HepG2 (cell line): Measurements from ENCODE around the gene DYNC2LI1. TPM values are rescaled to one million over a fixed set of nuclear protein-coding genes. Genes with fewer than 3 reads are reported as not detected.

Source experiments
- ARHGAP35 ChIP-seq: sonication (generic); formaldehyde crosslinking; IDR thresholded peaks from 2 replicates; pipeline ENCODE4 v1.9.0; 2022; ENCODE audit warnings: mild to moderate bottlenecking, inconsistent platforms, moderate library complexity, missing genetic modification reagents, borderline replicate concordance
- BHLHE40 ChIP-seq: IDR thresholded peaks from 2 replicates; pipeline ENCODE4 v1.6.1; 2011; ENCODE audit warnings: low read length, improper control_type of control experiment
- CENPT ChIP-seq: sonication (generic); formaldehyde crosslinking; IDR thresholded peaks from 2 replicates; pipeline ENCODE4 v1.8.0; 2022; ENCODE audit warnings: low read depth, mild to moderate bottlenecking, moderate library complexity, missing genetic modification reagents
- EED ChIP-seq: sonication (generic); formaldehyde crosslinking; IDR thresholded peaks from 2 replicates; pipeline ENCODE4 v1.5.0; 2020; ENCODE audit warnings: mild to moderate bottlenecking, missing genetic modification reagents
- ELF4 ChIP-seq: sonication (generic); formaldehyde crosslinking; IDR thresholded peaks from 2 replicates; pipeline ENCODE4 v1.5.0; 2020; ENCODE audit warnings: missing genetic modification reagents, mild to moderate bottlenecking, moderate library complexity, borderline replicate concordance
- FOXO1 ChIP-seq: sonication (generic); formaldehyde crosslinking; IDR thresholded peaks from 2 replicates; pipeline ENCODE4 v1.4.0; 2020; ENCODE audit warnings: missing genetic modification reagents
- GTF2F1 ChIP-seq: fragments of 150-350 bp; IDR thresholded peaks from 2 replicates; pipeline ENCODE4 v1.6.1; 2014; ENCODE audit warnings: low read length
- HDAC2 ChIP-seq: sonication (generic); formaldehyde crosslinking; IDR thresholded peaks from 2 replicates; pipeline ENCODE4 v1.4.0; 2020; ENCODE audit warnings: missing genetic modification reagents
- HOXA9 ChIP-seq: sonication (generic); formaldehyde crosslinking; IDR thresholded peaks from 2 replicates; pipeline ENCODE4 v1.8.1; 2022; ENCODE audit warnings: missing genetic modification reagents, mild to moderate bottlenecking, moderate library complexity, borderline replicate concordance
- MAFK ChIP-seq, 2 experiments: IDR thresholded peaks in 1 of 2; conservative IDR thresholded peaks in 1 of 2; 2 replicates each; pipeline ENCODE4 v1.6.1; 2011; ENCODE audit warnings: improper control_type of control experiment in 2 of 2, low read length in 2 of 2
- PHB2 ChIP-seq: fragments of 450-650 bp; IDR thresholded peaks from 2 replicates; pipeline ENCODE4 v1.6.1; 2018; ENCODE audit not compliant: partially characterized antibody
- U2AF1 ChIP-seq: fragments of 200-400 bp; formaldehyde crosslinking; optimal IDR thresholded peaks from 2 replicates; pipeline ENCODE3; 2017; ENCODE audit warnings: mild to moderate bottlenecking, low read depth, low read length
- ZNF326 ChIP-seq: sonication (generic); formaldehyde crosslinking; IDR thresholded peaks from 2 replicates; pipeline ENCODE4 v1.4.0; 2020; ENCODE audit warnings: missing genetic modification reagents, borderline replicate concordance
- ZNF335 ChIP-seq: sonication (generic); formaldehyde crosslinking; IDR thresholded peaks from 2 replicates; pipeline ENCODE4 v1.4.0; 2020; ENCODE audit warnings: missing genetic modification reagents
- ZNF589 ChIP-seq: sonication (generic); formaldehyde crosslinking; conservative IDR thresholded peaks from 2 replicates; pipeline ENCODE4 v1.8.0; 2022; ENCODE audit warnings: mild to moderate bottlenecking, moderate library complexity, missing genetic modification reagents
- ZNF709 ChIP-seq: sonication (generic); formaldehyde crosslinking; IDR thresholded peaks from 2 replicates; pipeline ENCODE4 v1.5.0; 2020; ENCODE audit warnings: mild to moderate bottlenecking, missing genetic modification reagents
- ZNF777 ChIP-seq: sonication (generic); formaldehyde crosslinking; IDR thresholded peaks from 2 replicates; pipeline ENCODE4 v1.4.0; 2020; ENCODE audit warnings: missing genetic modification reagents
- ZNF83 ChIP-seq: sonication (generic); formaldehyde crosslinking; IDR thresholded peaks from 2 replicates; pipeline ENCODE4 v1.4.0; 2020; ENCODE audit warnings: missing genetic modification reagents, mild to moderate bottlenecking, borderline replicate concordance
- ZSCAN9 ChIP-seq: IDR thresholded peaks from 2 replicates; pipeline ENCODE4 v1.6.1; 2016; ENCODE audit warnings: borderline replicate concordance
- polyA plus RNA-seq, 8 experiments: library from polyadenylated mRNA; depleted of rRNA in 3 of 8; stranded (reverse) in 7 of 8; unstranded in 1 of 8; fragments of >200 nt; fragmentation: Illumina TruSeq in 4 of 8; extraction: Trizol in 4 of 8; gene quantifications; 2 replicates each; pipeline versions ENCODE4 v1.2.1 to v1.2.3, GENCODE V29; 2011 to 2016; ENCODE audit warnings: low read depth in 4 of 8, missing spikeins in 1 of 8, mixed read lengths in 1 of 8; ENCODE audit not compliant: insufficient read depth in 1 of 8
- total RNA-seq, 5 experiments: library from RNA; depleted of rRNA; stranded (reverse); fragments of >200 nt; fragmentation: Illumina TruSeq; extraction: Trizol; gene quantifications; 2 replicates each; pipeline ENCODE4 v1.2.3, GENCODE V29; 2016; ENCODE audit warnings: low read depth in 1 of 5
- TF ChIP-seq, protein P1 (sequence below): sonication (generic); formaldehyde crosslinking; IDR thresholded peaks from 2 replicates; pipeline ENCODE4 v1.4.0; 2020; ENCODE audit warnings: low read depth, missing genetic modification reagents
- TF ChIP-seq, protein P2 (sequence below): sonication (generic); formaldehyde crosslinking; IDR thresholded peaks from 2 replicates; pipeline ENCODE4 v1.5.0; 2020; ENCODE audit warnings: missing genetic modification reagents
- TF ChIP-seq, protein P3 (sequence below): sonication (generic); formaldehyde crosslinking; IDR thresholded peaks from 2 replicates; pipeline ENCODE4 v1.5.1; 2020; ENCODE audit warnings: mild to moderate bottlenecking, moderate library complexity, missing genetic modification reagents
- TF ChIP-seq, protein P4 (sequence below): IDR thresholded peaks from 2 replicates; pipeline ENCODE4 v1.6.1; 2016

DYNC2LI1 gene
- total and polyA plus RNA-seq, 2 of the 13 experiments (the other 11 are each of a cell fraction or from before 2014, with no cell fraction given), result 16.9 to 23.2 TPM

DNA sequence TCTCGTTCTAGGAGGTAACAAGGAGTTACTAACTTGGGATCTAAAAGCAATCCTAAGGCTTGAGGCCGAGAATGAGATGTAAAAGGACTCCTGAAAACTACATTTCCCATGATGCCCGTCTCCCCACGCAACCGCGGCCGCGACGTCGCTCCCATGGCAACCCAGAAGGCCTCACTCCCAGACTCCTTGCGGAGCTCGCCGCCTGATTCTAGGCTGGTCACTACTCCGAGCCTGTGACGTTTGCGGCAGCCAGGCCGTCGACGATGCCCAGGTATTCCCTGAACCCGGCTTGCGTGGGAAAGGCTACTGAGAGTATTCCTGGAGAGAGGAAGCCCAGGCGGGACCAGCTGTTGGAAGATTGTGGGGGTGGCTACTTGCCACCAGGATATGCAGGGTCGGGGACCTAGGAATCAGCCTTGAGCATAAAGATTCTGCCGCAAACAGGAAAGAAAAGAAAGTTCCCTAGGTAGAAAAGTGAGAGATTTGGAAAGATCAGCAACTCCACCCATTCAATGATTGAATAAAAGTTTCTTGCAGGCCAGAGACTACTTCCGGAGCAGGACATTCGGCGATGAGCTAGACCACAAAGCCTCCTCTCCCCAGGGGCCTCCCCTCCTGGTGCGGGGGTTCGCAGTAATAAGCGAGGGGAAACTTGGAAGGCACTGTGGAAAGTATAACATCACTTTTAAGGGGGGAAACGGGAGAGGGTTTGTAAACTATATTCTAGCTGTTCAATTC is at the start of gene DYNC2LI1 (continued):
- TF ChIP-seq, protein P1, sequence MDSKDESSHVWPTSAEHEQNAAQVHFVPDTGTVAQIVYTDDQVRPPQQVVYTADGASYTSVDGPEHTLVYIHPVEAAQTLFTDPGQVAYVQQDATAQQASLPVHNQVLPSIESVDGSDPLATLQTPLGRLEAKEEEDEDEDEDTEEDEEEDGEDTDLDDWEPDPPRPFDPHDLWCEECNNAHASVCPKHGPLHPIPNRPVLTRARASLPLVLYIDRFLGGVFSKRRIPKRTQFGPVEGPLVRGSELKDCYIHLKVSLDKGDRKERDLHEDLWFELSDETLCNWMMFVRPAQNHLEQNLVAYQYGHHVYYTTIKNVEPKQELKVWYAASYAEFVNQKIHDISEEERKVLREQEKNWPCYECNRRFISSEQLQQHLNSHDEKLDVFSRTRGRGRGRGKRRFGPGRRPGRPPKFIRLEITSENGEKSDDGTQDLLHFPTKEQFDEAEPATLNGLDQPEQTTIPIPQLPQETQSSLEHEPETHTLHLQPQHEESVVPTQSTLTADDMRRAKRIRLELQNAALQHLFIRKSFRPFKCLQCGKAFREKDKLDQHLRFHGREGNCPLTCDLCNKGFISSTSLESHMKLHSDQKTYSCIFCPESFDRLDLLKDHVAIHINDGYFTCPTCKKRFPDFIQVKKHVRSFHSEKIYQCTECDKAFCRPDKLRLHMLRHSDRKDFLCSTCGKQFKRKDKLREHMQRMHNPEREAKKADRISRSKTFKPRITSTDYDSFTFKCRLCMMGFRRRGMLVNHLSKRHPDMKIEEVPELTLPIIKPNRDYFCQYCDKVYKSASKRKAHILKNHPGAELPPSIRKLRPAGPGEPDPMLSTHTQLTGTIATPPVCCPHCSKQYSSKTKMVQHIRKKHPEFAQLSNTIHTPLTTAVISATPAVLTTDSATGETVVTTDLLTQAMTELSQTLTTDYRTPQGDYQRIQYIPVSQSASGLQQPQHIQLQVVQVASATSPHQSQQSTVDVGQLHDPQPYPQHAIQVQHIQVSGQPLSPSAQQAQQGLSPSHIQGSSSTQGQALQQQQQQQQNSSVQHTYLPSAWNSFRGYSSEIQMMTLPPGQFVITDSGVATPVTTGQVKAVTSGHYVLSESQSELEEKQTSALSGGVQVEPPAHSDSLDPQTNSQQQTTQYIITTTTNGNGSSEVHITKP (CRISPR knock-in tag), result peak; percentile 85
- TF ChIP-seq, protein P2, sequence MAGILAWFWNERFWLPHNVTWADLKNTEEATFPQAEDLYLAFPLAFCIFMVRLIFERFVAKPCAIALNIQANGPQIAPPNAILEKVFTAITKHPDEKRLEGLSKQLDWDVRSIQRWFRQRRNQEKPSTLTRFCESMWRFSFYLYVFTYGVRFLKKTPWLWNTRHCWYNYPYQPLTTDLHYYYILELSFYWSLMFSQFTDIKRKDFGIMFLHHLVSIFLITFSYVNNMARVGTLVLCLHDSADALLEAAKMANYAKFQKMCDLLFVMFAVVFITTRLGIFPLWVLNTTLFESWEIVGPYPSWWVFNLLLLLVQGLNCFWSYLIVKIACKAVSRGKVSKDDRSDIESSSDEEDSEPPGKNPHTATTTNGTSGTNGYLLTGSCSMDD (CRISPR knock-in tag), result no peak
- TF ChIP-seq ELF4 (CRISPR knock-in tag) (no peak), PHB2 (no peak), ARHGAP35 (CRISPR knock-in tag) (no peak; the same call in 1 of the 2 replicates), U2AF1 (no peak), ZSCAN9 (CRISPR knock-in tag) (no peak), HOXA9 (no peak), EED (CRISPR knock-in tag) (peak; percentile 46; the same call in 1 of the 2 replicates), HDAC2 (CRISPR knock-in tag) (peak; percentile 69), ZNF777 (CRISPR knock-in tag) (peak; percentile 68; the same call in 1 of the 2 replicates), BHLHE40 (no peak), ZNF335 (CRISPR knock-in tag) (peak; percentile 61; the same call in 1 of the 2 replicates), ZNF589 (CRISPR knock-in tag) (no peak), ZNF709 (0 out of 2 replicates have a peak, but pooled peaks have one; percentile 39), CENPT (CRISPR knock-in tag) (no peak), ZNF326 (CRISPR knock-in tag) (no peak), GTF2F1 (no peak), MAFK (conservative IDR thresholded peaks at IDR 0.05 in 1 of 2, IDR thresholded peaks at IDR 0.05 in 1 of 2; ENCODE audit: low read length in 2 of 2) (no peak), ZNF83 (CRISPR knock-in tag) (no peak), FOXO1 (CRISPR knock-in tag) (peak; percentile 43; the same call in 1 of the 2 replicates)
- TF ChIP-seq, protein P3, sequence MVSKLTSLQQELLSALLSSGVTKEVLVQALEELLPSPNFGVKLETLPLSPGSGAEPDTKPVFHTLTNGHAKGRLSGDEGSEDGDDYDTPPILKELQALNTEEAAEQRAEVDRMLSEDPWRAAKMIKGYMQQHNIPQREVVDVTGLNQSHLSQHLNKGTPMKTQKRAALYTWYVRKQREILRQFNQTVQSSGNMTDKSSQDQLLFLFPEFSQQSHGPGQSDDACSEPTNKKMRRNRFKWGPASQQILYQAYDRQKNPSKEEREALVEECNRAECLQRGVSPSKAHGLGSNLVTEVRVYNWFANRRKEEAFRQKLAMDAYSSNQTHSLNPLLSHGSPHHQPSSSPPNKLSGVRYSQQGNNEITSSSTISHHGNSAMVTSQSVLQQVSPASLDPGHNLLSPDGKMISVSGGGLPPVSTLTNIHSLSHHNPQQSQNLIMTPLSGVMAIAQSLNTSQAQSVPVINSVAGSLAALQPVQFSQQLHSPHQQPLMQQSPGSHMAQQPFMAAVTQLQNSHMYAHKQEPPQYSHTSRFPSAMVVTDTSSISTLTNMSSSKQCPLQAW, result peak; percentile 71; the same call in 1 of the 2 replicates
- TF ChIP-seq, protein P4, sequence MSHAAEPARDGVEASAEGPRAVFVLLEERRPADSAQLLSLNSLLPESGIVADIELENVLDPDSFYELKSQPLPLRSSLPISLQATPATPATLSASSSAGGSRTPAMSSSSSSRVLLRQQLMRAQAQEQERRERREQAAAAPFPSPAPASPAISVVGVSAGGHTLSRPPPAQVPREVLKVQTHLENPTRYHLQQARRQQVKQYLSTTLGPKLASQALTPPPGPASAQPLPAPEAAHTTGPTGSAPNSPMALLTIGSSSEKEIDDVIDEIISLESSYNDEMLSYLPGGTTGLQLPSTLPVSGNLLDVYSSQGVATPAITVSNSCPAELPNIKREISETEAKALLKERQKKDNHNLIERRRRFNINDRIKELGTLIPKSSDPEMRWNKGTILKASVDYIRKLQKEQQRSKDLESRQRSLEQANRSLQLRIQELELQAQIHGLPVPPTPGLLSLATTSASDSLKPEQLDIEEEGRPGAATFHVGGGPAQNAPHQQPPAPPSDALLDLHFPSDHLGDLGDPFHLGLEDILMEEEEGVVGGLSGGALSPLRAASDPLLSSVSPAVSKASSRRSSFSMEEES (CRISPR knock-in tag), result no peak; the same call in 1 of the 2 replicates
